ENCODE results near the gene EPB41L3. TPM values are rescaled to one million over a fixed set of nuclear protein-coding genes. Genes with fewer than 3 reads are reported as not detected.
A peak's percentile ranks its signal among the peaks of the same experiment; 100 is the strongest.

Gene EPB41L3
- total RNA-seq, 1 donor from 2014 or later = 43.0 TPM

DNA sequence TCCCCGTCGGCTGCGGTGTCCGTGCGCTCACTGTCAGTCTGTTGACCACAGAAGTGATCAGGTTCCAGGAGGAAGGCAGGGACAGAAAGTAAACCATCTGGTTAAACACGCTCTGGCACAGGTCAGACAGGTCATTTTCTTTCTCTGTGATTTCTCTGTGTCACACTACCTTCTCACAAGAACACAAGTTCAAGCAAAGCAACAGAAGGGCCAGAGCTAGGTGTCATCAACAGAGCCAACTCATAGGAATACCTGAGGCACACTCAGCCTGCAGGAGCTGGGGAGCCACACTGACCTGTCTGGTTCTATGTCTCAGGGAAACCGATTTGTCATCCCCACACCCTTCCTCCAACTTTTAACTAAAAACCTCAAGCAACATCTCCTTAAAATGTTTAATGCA lies 133.2 kb downstream of the EPB41L3 start:
- Histone ChIP-seq H3K36me3 (ENCODE audit: control insufficient read depth, insufficient read depth, low read length) (no peaks in the 10 kb centered on the region), H3K27me3 (ENCODE audit: control insufficient read depth, insufficient read depth, low read length) (no peaks in the 10 kb centered on the region), H3K4me3 (ENCODE audit: low read depth, low read length) (no peak overlapping the region)
- no peak for DNase-seq (ENCODE audit: low read depth)
- TF ChIP-seq CTCF (IDR thresholded peaks at IDR 0.05; ENCODE audit: insufficient read depth, low read length, poor library complexity, severe bottlenecking) = no peak

DNA sequence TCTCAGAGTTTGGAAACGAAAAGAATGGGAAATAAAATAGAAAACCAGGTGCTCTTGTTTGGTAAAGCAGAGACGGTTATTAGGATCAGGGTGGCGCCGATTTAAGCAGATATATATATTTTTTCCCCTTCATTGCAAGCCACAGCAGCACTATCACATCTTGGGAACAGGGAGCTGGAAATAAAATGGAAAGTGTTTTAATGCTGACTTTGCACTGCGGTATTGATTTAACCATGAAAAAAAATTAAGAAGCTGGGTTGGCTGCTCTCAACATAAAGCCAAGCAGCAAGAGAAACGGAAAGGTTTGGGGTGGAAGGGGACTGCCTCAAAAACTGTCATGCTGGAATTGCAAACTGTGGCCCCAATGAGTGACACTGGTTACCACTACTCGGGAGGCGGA lies 145.5 kb downstream of the EPB41L3 start:
- H3K4me3 ChIP-seq (ENCODE audit: low read depth, low read length) = no peak overlapping the region
- H3K27me3 ChIP-seq (ENCODE audit: control insufficient read depth, insufficient read depth, low read length) = no peaks in the 10 kb centered on the region
- no peak for TF ChIP-seq CTCF (IDR thresholded peaks at IDR 0.05; ENCODE audit: insufficient read depth, low read length, poor library complexity, severe bottlenecking)
- H3K36me3 ChIP-seq (ENCODE audit: control insufficient read depth, insufficient read depth, low read length) = no peaks in the 10 kb centered on the region
- no peak for DNase-seq (ENCODE audit: low read depth)

DNA sequence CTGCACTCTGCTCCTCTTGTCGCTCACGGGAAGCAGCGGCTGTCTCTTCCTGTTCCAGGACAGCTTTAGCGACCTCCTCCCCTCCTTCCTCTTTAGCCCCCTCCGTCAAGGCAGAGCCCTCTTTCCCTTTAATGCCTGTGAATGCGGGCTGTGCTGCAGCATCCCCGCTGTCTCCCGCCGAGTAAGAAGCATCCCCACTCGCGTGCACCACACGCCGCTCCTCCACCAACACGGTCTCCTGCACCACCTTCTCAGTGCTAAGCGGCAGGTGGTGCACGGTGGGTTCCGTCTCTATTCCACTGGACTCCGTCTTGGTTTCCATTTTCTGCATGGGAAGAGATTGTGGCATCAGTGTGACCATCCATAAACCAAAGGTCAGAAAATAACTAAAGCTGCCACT lies 146.7 kb downstream of the EPB41L3 start:
- no peak for TF ChIP-seq CTCF (IDR thresholded peaks at IDR 0.05; ENCODE audit: insufficient read depth, low read length, poor library complexity, severe bottlenecking)
- no peak for DNase-seq (ENCODE audit: low read depth)
- no peaks in the 10 kb centered on the region for H3K36me3 ChIP-seq (ENCODE audit: control insufficient read depth, insufficient read depth, low read length)
- no peak overlapping the region for H3K4me3 ChIP-seq (ENCODE audit: low read depth, low read length)
- H3K27me3 ChIP-seq (ENCODE audit: control insufficient read depth, insufficient read depth, low read length) = no peaks in the 10 kb centered on the region

DNA sequence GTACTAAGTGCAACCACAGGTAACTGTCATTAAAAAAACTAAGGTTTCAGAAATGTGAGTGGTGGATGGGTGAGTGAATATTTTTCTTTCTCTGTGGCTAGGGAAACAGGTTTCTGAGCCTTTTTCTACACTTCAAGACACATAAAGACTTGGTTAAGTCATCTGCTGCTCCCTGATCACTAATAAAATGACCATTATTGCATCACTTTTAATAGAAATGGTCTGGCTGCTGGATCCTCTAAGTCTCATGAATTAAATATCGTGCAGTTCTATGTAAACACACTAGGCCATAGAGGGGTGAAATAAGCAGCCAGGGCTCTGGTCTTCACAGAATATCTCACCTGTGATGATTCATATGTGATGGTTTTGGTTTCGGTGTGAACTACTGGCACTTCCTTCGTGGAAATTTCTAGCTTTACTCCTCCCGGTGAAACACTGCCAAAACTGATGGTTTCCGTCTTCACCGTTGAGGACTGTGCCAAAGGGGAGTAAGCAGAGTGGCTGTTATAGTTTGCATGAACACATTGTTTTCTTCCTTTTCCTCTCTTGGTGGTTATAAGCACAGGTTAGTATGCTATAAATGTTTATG lies 147.8 kb downstream of the EPB41L3 start:
- TF ChIP-seq CTCF (IDR thresholded peaks at IDR 0.05; ENCODE audit: insufficient read depth, low read length, poor library complexity, severe bottlenecking) = no peak
- Histone ChIP-seq H3K36me3 (ENCODE audit: control insufficient read depth, insufficient read depth, low read length) (no peaks in the 10 kb centered on the region), H3K27me3 (ENCODE audit: control insufficient read depth, insufficient read depth, low read length) (no peaks in the 10 kb centered on the region), H3K4me3 (ENCODE audit: low read depth, low read length) (no peak overlapping the region)
- no peak for DNase-seq (ENCODE audit: low read depth)

DNA sequence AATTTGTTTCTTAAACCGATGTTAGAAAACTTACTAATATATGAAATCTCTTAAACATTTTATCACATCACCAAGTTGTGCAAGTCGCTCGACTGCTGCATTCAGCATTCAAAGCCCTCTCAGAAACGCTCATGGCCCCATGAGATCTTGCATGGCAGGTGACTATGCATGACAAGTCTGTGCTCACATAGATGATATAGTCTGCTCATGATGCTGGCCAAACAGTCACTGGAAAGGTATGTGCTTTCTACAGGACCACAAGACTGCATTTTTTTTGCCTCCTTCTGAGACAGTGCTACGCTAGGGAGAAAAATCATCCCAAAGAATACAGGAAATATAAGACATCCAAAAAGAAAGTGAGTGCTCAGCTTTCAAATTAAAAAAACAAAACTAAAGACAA lies 150.0 kb downstream of the EPB41L3 start:
- no peaks in the 10 kb centered on the region for H3K27me3 ChIP-seq (ENCODE audit: control insufficient read depth, insufficient read depth, low read length)
- no peaks in the 10 kb centered on the region for H3K36me3 ChIP-seq (ENCODE audit: control insufficient read depth, insufficient read depth, low read length)
- H3K4me3 ChIP-seq (ENCODE audit: low read depth, low read length) = no peak overlapping the region
- TF ChIP-seq CTCF (IDR thresholded peaks at IDR 0.05; ENCODE audit: insufficient read depth, low read length, poor library complexity, severe bottlenecking) = no peak
- DNase-seq (ENCODE audit: low read depth) = peak; percentile 39

DNA sequence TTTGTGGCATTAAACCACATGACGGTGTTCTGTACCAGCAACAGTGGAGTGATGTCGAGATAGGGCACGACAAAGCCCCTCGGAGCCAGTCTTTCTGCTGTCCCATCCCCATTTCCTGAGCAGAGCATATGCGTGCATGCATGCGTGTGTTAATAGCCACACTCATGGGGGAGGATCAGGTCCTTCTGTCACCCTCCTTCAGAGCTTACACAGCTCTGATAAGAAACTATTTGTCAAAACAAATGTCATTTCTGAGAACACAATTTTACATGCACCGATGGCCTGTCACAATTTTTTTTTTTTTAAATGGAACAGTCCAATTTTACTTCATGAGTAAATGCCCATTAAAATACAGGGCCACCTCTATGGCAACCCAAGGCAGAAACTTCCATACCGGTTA lies 152.4 kb downstream of the EPB41L3 start:
- no peak for DNase-seq (ENCODE audit: low read depth)
- Histone ChIP-seq H3K27me3 (ENCODE audit: control insufficient read depth, insufficient read depth, low read length) (no peaks in the 10 kb centered on the region), H3K36me3 (ENCODE audit: control insufficient read depth, insufficient read depth, low read length) (no peaks in the 10 kb centered on the region), H3K4me3 (ENCODE audit: low read depth, low read length) (no peak overlapping the region)
- TF ChIP-seq CTCF (IDR thresholded peaks at IDR 0.05; ENCODE audit: insufficient read depth, low read length, poor library complexity, severe bottlenecking) = no peak
